Astrocyte (in vitro differentiated cells and primary cell): Measurements from ENCODE around the gene ETFA. TPM values are rescaled to one million over a fixed set of nuclear protein-coding genes. Genes with fewer than 3 reads are reported as not detected.

Experiments
- DNase-seq: peaks from one replicate; pipeline ENCODE4 v3.0.0-alpha.2; 2010; ENCODE audit warnings: low read depth
- FAIRE-seq: peaks from 2 replicates; lab custom pipeline; 2011; peaks lifted over from hg19 to GRCh38; lab: Jason Lieb, UNC
- H2AFZ ChIP-seq: 2 replicates; pipeline ENCODE4 v1.6.0; 2012; ENCODE audit warnings: low read depth, low read length, inconsistent platforms
- H3K27ac ChIP-seq: 2 replicates; pipeline ENCODE4 v1.5.1; 2011; ENCODE audit warnings: low read depth, low read length, inconsistent platforms
- H3K27me3 ChIP-seq: 2 replicates; pipeline ENCODE4 v1.6.0; 2011; ENCODE audit warnings: low read length, inconsistent platforms; ENCODE audit not compliant: insufficient read depth
- H3K36me3 ChIP-seq: 2 replicates; pipeline ENCODE4 v1.5.1; 2011; ENCODE audit warnings: low read length, inconsistent platforms; ENCODE audit not compliant: insufficient read depth
- H3K4me1 ChIP-seq: 2 replicates; pipeline ENCODE4 v1.5.1; 2011; ENCODE audit warnings: low read length, inconsistent platforms; ENCODE audit not compliant: insufficient read depth
- H3K4me2 ChIP-seq: 2 replicates; pipeline ENCODE4 v1.6.0; 2012; ENCODE audit warnings: low read length, inconsistent platforms
- H3K4me3 ChIP-seq: 2 replicates; pipeline ENCODE4 v1.5.1; 2011; ENCODE audit warnings: low read depth, mild to moderate bottlenecking, low read length, inconsistent platforms; ENCODE audit not compliant: insufficient read depth
- H3K79me2 ChIP-seq: 2 replicates; pipeline ENCODE4 v1.6.0; 2012; ENCODE audit warnings: mild to moderate bottlenecking, low read length, inconsistent platforms; ENCODE audit not compliant: insufficient read depth
- H3K9ac ChIP-seq: 2 replicates; pipeline ENCODE4 v1.6.0; 2012; ENCODE audit warnings: mild to moderate bottlenecking, low read length, inconsistent platforms
- H3K9me3 ChIP-seq: 2 replicates; pipeline ENCODE4 v1.5.1; 2012; ENCODE audit warnings: low read depth, mild to moderate bottlenecking, low read length, inconsistent platforms; ENCODE audit not compliant: insufficient read depth
- H4K20me1 ChIP-seq: 2 replicates; pipeline ENCODE4 v1.6.0; 2012; ENCODE audit warnings: low read length, inconsistent platforms; ENCODE audit not compliant: insufficient read depth
- H3K27ac Mint-ChIP-seq: one replicate; pipeline ENCODE4 v1.8.0; 2021; ENCODE audit warnings: mild to moderate bottlenecking, mixed read lengths; ENCODE audit not compliant: unreplicated experiment
- H3K27me3 Mint-ChIP-seq: one replicate; pipeline ENCODE4 v1.8.0; 2021; ENCODE audit warnings: low read depth, mixed read lengths; ENCODE audit not compliant: unreplicated experiment
- H3K36me3 Mint-ChIP-seq: one replicate; pipeline ENCODE4 v1.8.0; 2021; ENCODE audit warnings: low read depth, mixed read lengths; ENCODE audit not compliant: unreplicated experiment
- H3K4me1 Mint-ChIP-seq: one replicate; pipeline ENCODE4 v1.8.0; 2021; ENCODE audit warnings: low read depth, mixed read lengths; ENCODE audit not compliant: unreplicated experiment
- H3K4me3 Mint-ChIP-seq: one replicate; pipeline ENCODE4 v1.8.0; 2021; ENCODE audit warnings: mild to moderate bottlenecking, moderate library complexity, mixed read lengths; ENCODE audit not compliant: unreplicated experiment
- H3K9me3 Mint-ChIP-seq: one replicate; pipeline ENCODE4 v1.8.0; 2021; ENCODE audit warnings: mild to moderate bottlenecking, mixed read lengths; ENCODE audit not compliant: unreplicated experiment
- EZH2 ChIP-seq: IDR thresholded peaks from 2 replicates; pipeline ENCODE4 v1.6.1; 2012; ENCODE audit warnings: mild to moderate bottlenecking, low read length, inconsistent platforms; ENCODE audit not compliant: insufficient read depth
- total RNA-seq: library from RNA; stranded (reverse); gene quantifications from 2 replicates; pipeline ENCODE4 v1.2.1, GENCODE V29; 2021
- TF ChIP-seq, protein P1 (sequence below): IDR thresholded peaks from 2 replicates; pipeline ENCODE4 v1.5.1; 2011; ENCODE audit warnings: low read depth, mild to moderate bottlenecking, inconsistent platforms, low read length, moderate library complexity; ENCODE audit not compliant: insufficient read depth

ETFA gene
- total RNA-seq, 1 donor from 2014 or later = 126 TPM

DNA sequence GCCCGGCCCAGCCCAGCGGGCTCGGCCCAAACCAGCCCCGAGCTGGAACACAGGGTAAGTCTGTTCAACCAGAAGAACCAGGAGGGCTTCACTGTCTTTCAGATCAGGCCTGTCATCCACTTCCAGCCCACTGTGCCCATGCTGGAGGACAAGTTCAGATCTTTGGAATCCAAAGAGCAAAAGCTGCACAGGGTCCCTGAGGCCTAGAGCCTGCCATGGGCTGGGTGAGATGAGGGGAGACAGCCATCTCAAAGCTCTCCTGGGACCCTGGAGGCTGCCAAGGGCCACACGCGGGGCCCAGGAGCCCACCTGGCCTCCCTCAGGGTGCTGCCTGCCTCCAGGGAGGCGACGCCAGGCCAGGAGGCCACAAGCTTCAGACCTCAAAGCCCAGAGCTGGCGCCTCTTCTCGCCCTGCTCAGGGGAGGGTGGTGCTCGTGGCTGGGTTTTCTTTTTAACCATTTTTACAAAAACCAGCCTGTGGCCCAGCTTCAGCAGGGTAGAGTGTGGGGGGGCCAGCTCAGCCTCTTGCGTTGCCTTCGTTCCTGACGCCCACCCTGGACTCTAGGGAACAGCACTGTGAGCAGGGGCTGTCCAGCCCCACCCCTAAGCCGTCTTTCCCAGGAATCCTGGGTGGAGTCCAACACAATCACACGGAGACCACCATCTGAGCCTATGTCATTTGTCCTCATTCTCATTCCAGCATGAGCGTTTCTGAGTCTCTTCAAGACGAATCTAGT lies 107.0 kb downstream of the ETFA start:
- H3K27me3 Mint-ChIP-seq = no peaks in the 10 kb centered on the region

DNA sequence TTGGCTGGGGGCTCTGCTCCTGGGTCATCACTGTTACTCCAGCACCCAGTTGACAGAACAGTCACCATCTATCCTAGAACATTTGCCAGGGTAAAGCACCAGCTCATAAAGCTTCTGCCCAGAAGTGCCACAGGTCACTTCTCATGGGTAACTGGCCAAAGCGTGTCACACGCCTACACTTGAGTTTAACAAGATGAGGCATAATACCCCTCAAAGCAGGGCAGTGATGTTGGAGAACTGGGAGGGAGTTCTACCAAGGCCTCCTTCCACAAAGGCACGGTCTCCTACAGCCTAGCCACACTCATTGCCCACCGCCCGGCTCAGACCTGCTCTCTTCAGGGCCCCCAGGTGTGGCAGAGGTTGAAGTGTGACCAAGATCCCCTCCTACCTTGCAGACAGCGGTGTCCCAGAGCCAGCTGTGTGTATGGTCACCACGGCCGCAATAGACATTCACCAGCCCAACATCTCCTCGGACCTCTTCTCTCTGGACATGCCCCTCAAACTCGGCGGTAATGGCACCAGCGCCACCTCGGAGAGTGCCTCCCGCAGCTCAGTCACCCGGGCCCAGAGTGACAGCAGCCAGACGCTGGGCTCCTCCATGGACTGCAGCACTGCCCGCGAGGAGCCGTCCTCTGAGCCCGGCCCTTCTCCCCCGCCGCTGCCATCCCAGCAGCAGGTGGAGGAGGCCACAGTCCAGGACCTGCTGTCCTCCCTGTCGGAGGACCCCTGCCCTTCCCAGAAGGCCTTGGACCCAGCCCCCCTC lies 107.7 kb downstream of the ETFA start:
- Histone ChIP-seq H3K36me3 (no peaks in the 10 kb centered on the region), H3K9me3 (no peaks in the 10 kb centered on the region), H3K27me3 (no peaks in the 10 kb centered on the region), H3K4me3 (no peak overlapping the region), H3K9ac (no peak overlapping the region), H2AFZ (no peak overlapping the region), H3K27ac (no peak overlapping the region), H4K20me1 (peaks cover 9% of the 10 kb centered on the region), H3K4me2 (no peak overlapping the region), H3K4me1 (peaks cover 15% of the 10 kb centered on the region), H3K79me2 (no peaks in the 10 kb centered on the region)
- Mint-ChIP-seq H3K4me1 (no peaks in the 10 kb centered on the region), H3K27me3 (no peaks in the 10 kb centered on the region), H3K27ac (no peak overlapping the region), H3K9me3 (no peaks in the 10 kb centered on the region), H3K4me3 (no peak overlapping the region), H3K36me3 (peaks cover 13% of the 10 kb centered on the region)
- no peak for FAIRE-seq
- TF ChIP-seq, protein P1, sequence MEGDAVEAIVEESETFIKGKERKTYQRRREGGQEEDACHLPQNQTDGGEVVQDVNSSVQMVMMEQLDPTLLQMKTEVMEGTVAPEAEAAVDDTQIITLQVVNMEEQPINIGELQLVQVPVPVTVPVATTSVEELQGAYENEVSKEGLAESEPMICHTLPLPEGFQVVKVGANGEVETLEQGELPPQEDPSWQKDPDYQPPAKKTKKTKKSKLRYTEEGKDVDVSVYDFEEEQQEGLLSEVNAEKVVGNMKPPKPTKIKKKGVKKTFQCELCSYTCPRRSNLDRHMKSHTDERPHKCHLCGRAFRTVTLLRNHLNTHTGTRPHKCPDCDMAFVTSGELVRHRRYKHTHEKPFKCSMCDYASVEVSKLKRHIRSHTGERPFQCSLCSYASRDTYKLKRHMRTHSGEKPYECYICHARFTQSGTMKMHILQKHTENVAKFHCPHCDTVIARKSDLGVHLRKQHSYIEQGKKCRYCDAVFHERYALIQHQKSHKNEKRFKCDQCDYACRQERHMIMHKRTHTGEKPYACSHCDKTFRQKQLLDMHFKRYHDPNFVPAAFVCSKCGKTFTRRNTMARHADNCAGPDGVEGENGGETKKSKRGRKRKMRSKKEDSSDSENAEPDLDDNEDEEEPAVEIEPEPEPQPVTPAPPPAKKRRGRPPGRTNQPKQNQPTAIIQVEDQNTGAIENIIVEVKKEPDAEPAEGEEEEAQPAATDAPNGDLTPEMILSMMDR = no peak
- TF ChIP-seq EZH2 = no peak
- DNase-seq = no peak

More for the DNA sequence above, 107.0 kb downstream of the ETFA start:
- no peak overlapping the region for H3K4me3 Mint-ChIP-seq
- no peaks in the 10 kb centered on the region for H3K27me3 ChIP-seq
- H3K9ac ChIP-seq = no peak overlapping the region
- no peak overlapping the region for H3K27ac ChIP-seq
- no peak overlapping the region for H3K4me2 ChIP-seq
- peaks cover 13% of the 10 kb centered on the region for H4K20me1 ChIP-seq
- H3K4me1 ChIP-seq = peaks cover 8% of the 10 kb centered on the region
- H3K27ac Mint-ChIP-seq = no peak overlapping the region
- H3K9me3 Mint-ChIP-seq = no peaks in the 10 kb centered on the region
- peaks cover 13% of the 10 kb centered on the region for H3K36me3 Mint-ChIP-seq
- no peaks in the 10 kb centered on the region for H3K79me2 ChIP-seq
- TF ChIP-seq, protein P1 = no peak
- no peak for TF ChIP-seq EZH2
- no peak overlapping the region for H2AFZ ChIP-seq
- no peak for FAIRE-seq
- H3K4me1 Mint-ChIP-seq = no peaks in the 10 kb centered on the region
- no peaks in the 10 kb centered on the region for H3K36me3 ChIP-seq
- no peak overlapping the region for H3K4me3 ChIP-seq
- DNase-seq = no peak
- no peaks in the 10 kb centered on the region for H3K9me3 ChIP-seq
